NCI-H1436 (cell line): ENCODE data around the gene MCOLN3.
A peak's percentile ranks its signal among the peaks of the same experiment; 100 is the strongest.
"Not testable (repeated sequence)": the region's sequence is repeated elsewhere in the genome, so short reads cannot be mapped to it uniquely, and the experiment has no call there.

Source experiments
- DNase-seq: peaks from one replicate; lab custom pipeline; 2025; lab: John Stamatoyannopoulos, UW

Gene MCOLN3

GRCh38 chr1:85047472-85048295 is 616 bp downstream of the MCOLN3 start:
- no peak for DNase-seq

- no peak for DNase-seq
These were observed 1.2 kb downstream of the MCOLN3 start for GRCh38 chr1:85047144-85047471.

- DNase-seq: no peak
These were observed 5.9 kb downstream of the MCOLN3 start for GRCh38 chr1:85042413-85042812.

GRCh38 chr1:85041793-85042192 is 6.5 kb downstream of the MCOLN3 start:
- no peak for DNase-seq

- no peak for DNase-seq
These were observed 15.1 kb downstream of the MCOLN3 start for GRCh38 chr1:85033221-85033620.

GRCh38 chr1:85030536-85030935 is 17.8 kb downstream of the MCOLN3 start:
- DNase-seq: no peak

GRCh38 chr1:85028151-85028550 is 20.1 kb downstream of the MCOLN3 start:
- no peak for DNase-seq

DNA sequence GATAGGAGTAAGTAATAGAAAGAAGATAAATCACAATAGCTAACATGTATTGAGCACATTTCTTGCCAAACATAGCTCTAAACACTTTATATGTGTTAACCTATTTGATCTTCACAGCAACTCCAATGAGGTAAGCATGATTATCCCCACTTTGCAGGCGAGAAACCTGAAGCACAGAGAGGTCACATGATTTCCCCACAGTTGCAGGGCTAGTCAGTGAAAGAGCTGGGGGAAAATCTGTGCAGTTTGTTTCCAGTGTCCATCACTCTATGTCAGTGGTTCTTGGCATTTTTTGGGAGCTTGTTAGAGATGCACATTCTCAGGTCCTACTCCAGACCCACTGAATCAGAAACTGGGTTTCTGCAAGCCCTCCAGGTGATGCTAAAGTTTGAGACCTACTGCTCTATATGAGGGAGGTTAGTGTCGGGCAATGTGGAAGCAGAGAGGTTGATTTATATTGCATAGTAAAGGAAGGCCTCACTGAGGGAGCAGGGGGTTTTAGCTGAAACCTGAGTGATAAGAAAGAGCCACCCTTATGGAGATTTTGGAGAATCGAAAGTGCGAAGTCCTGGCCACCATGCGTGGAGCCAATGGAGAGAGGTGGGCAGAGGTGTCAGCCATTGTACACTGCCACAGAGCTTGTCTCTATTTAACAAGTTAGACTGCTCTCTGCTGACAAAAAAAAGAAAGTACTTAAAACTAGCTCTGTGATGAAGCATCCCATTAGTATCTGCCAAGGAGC is 20.9 kb downstream of the MCOLN3 start:
- DNase-seq: no peak

DNA sequence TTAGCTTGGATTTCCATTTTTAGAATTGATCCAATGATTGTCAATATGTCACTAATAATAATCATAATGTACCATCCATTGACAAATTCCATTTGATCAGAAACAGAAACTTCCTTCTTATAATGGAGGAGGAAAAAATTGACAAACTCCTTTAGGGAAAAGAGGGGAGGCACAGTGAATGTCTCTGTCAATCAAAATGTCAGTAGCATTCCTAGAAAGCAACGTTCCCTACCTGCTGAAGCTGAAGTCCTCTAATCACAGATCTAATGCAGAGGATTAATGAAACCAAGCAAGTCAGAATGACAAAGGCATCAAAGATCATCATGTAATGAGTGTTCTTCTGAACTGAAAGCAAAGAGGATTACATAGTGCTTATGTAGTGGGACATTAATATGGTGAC is 22.4 kb downstream of the MCOLN3 start:
- DNase-seq: no peak

- DNase-seq: no peak
These were observed 23.6 kb downstream of the MCOLN3 start for GRCh38 chr1:85024736-85025135.

- no peak for DNase-seq
These were observed 25.6 kb downstream of the MCOLN3 start for GRCh38 chr1:85022700-85023099.

GRCh38 chr1:85019994-85020393 is 28.3 kb downstream of the MCOLN3 start:
- DNase-seq: no peak

- DNase-seq: no peak
These were observed 32.5 kb downstream of the MCOLN3 start for GRCh38 chr1:85015826-85016225.

DNA sequence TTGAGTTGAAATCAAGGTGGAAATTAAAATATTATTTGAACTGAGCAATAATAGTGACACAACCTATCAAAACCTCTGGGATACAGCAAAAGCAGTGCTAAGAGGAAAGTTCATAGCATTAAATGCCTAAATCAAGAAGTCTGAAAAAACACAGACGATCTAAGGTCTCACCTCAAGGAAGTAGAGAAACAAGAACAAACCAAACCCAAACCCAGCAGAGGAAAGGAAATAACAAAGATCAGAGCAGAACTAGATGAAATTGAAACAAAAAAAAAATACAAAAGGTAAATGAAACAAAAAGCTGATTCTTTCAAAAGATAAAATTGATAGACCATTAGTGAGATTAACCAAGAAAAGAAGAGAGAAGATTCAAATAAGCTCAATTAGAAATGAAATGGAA is 42.7 kb downstream of the MCOLN3 start:
- DNase-seq: not testable (repeated sequence)

DNA sequence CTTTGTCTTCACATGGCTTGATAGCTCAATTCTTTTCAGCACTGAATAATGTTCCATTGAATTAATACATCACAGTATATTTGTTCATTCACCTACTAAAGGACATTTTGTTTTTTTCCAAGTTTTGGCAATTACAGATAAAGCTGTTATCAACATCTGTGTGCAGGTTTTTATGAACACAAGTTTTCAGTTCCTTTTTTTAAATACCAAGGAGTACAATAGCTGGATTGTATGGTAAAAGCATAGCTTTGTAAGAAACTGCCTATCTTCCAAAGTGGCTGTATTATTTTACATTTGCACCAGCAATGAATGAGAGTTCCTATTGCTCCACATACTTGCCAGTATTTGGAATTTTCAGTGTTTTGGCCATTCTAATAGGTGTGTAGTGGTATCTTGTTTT is 46.6 kb downstream of the MCOLN3 start:
- DNase-seq: no peak

DNA sequence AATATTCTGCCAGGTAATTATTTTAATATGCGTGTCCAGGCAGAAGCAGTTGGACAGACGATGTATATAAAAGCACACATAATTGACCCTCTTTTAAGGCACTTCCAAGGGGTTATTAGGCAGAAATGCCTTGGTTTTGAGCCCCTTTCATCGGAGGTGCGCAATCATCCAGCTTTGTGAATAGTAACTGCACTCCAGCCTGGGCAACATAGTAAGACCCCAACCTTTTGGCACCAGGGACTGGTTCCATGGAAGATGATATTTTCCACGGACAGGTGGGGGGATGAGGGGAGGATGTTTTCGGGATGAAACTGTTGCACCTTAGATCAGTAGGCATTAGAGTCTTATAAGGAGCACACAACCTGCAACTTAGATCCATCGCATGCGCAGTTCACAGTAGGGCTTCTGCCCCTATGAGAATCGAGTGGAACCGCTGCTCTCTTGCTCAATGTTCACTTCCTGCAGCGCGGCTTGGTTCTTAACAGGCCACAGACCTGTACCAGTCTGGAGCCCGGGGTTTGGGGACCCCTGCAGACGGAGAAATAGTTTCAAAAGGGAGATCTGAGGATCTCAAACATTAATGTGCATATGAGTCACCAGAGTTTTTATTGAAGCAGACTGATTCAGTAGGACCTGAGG is 49.5 kb downstream of the MCOLN3 start:
- no peak for DNase-seq

- no peak for DNase-seq
These were observed 50.4 kb downstream of the MCOLN3 start for GRCh38 chr1:84997667-84998600.

DNA sequence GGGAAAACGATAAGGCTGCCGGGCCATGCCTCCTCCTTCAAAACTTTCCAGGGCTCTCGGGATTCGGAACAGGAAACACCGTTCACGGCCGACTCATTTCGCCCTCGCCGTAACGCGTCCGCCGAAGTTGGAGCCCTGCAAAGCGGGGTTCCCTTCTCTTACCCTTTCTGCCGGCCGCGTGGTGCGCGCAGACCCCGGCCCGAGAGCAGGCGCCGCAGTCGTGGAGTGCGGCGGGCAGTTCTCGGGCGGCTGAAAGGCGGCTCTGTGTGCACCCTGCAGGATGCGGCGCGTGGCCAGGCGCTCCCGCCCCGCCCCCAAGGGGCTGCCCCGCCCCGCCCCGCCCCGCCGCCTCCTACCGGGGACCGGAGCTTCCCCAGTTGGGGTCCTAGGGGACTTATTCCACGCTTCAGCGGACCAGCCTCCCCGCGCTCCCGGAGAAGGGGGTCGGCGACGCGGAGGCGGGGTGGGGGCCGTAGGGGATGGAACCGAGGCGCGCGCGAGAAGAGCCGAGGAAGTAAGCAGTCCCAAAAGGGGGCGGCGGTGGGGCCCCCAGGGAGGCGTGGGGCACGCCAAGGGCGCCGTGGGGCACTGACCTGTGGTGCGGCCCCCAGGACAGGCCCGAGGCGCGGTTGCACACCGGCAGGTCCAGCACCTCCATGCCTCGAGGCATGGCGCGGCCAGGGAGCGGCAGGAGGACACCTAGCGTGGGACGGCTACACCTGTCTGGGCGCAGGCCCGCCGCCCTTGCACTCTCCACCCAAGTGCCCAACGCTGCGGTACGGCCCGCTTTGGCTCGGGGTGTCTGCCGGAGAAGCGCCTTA is 51.2 kb downstream of the MCOLN3 start, which contains the start of gene MCOLN2:
TSS of gene MCOLN2 (minus strand) at position 268 of the 821 bp plus-strand sequence. CDS start at position 27, 241 bp downstream.
- DNase-seq: peak; percentile 45

DNA sequence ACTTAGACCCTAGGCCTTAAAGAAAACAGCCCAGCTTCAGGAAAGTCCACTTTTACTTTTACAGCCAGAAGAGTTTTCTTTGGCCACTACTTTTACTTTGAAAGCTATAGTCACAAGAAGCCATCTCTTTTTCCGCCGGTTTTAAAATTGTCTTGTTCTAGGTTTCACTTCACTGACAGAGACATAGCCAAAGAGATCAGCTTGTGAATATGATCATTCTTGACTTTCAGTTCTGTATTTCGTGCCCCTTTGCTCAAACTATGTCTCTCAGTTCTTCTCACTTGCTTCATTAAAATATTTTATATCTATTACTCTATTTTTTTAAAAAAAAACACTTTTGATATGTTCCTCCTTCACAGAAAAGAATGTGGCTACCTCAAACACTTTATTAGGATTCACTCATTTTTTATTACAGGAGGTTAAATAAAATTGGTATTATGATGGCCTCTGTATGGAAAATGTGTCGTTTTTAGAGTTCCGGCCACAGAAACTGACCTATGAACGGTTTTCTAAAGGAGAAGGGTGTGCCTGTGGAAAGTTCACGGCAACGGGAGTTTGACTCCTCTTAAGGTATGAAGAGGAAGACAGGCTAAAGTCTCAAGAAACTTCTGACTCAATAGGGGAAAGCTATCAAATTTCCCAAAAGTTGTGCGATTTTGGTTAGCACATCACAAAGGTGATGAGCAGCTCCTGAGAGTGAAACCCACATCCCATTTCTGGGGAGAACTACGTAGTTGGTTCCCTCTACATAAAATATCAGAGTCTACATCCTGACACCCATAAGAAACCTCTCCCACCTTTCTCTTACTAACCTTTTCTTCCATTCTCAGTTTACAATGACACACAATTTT is 52.6 kb downstream of the MCOLN3 start:
- no peak for DNase-seq
